ENCODE measurements around the gene SETD3.

SETD3 gene

GRCh38 chr14:99524804-99525698 lies 44.4 kb upstream of the SETD3 start:
- POLR2A ChIA-PET, result interaction anchor here (0.9 to 1.1 kb wide), 2 partner anchors 80 to 98 kb away, joined by 3 to 4 read pairs; no protein-coding TSS in a partner anchor
- H3K4me3 ChIP-seq (ENCODE audit: low read depth, low read length), result no peak overlapping the region
- TF ChIP-seq, protein P1, sequence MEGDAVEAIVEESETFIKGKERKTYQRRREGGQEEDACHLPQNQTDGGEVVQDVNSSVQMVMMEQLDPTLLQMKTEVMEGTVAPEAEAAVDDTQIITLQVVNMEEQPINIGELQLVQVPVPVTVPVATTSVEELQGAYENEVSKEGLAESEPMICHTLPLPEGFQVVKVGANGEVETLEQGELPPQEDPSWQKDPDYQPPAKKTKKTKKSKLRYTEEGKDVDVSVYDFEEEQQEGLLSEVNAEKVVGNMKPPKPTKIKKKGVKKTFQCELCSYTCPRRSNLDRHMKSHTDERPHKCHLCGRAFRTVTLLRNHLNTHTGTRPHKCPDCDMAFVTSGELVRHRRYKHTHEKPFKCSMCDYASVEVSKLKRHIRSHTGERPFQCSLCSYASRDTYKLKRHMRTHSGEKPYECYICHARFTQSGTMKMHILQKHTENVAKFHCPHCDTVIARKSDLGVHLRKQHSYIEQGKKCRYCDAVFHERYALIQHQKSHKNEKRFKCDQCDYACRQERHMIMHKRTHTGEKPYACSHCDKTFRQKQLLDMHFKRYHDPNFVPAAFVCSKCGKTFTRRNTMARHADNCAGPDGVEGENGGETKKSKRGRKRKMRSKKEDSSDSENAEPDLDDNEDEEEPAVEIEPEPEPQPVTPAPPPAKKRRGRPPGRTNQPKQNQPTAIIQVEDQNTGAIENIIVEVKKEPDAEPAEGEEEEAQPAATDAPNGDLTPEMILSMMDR (IDR thresholded peaks at IDR 0.05; ENCODE audit: insufficient read depth, low read length, missing control alignments), result peak; percentile 62
- no peak for DNase-seq (ENCODE audit: low read depth, low spot score)
- CTCF ChIA-PET, result interaction anchor here (0.6 to 9.2 kb wide), 27 partner anchors 9 to 363 kb away, joined by 3 to 174 read pairs (median 4); no protein-coding TSS in a partner anchor

GRCh38 chr14:99524091-99524661 lies 43.5 kb upstream of the SETD3 start:
- DNase-seq (ENCODE audit: low read depth, low spot score), result no peak
- ChIA-PET CTCF (interaction anchor here (0.6 to 9.2 kb wide), 31 partner anchors 8 to 364 kb away, joined by 3 to 174 read pairs (median 4); no protein-coding TSS in a partner anchor), POLR2A (interaction anchor here (0.9 to 1.1 kb wide), 2 partner anchors 81 to 99 kb away, joined by 3 to 4 read pairs; no protein-coding TSS in a partner anchor)
- TF ChIP-seq, protein P1 (IDR thresholded peaks at IDR 0.05; ENCODE audit: insufficient read depth, low read length, missing control alignments), result no peak
- H3K4me3 ChIP-seq (ENCODE audit: low read depth, low read length), result no peak overlapping the region

GRCh38 chr14:99523704-99524055 lies 43.0 kb upstream of the SETD3 start:
- TF ChIP-seq, protein P1 (IDR thresholded peaks at IDR 0.05; ENCODE audit: insufficient read depth, low read length, missing control alignments), result no peak
- no peak overlapping the region for H3K4me3 ChIP-seq (ENCODE audit: low read depth, low read length)
- DNase-seq (ENCODE audit: low read depth, low spot score), result no peak
- ChIA-PET POLR2A (interaction anchor here (0.5 kb wide), 1 partner anchor 569 kb away, joined by 3 read pairs; no protein-coding TSS in a partner anchor), CTCF (interaction anchor here (0.6 to 9.2 kb wide), 15 partner anchors 8 to 355 kb away, joined by 3 to 174 read pairs (median 6); no protein-coding TSS in a partner anchor)

- ChIA-PET POLR2A (interaction anchor here (0.5 kb wide), 1 partner anchor 569 kb away, joined by 3 read pairs; no protein-coding TSS in a partner anchor), CTCF (interaction anchor here (0.6 to 9.2 kb wide), 18 partner anchors 10 to 355 kb away, joined by 3 to 174 read pairs (median 5); no protein-coding TSS in a partner anchor)
- no peak overlapping the region for H3K4me3 ChIP-seq (ENCODE audit: low read depth, low read length)
- TF ChIP-seq, protein P1 (IDR thresholded peaks at IDR 0.05; ENCODE audit: insufficient read depth, low read length, missing control alignments), result no peak
- no peak for DNase-seq (ENCODE audit: low read depth, low spot score)
Observed at GRCh38 chr14:99522934-99523703, 42.5 kb upstream of the SETD3 start.

GRCh38 chr14:99522457-99522891 lies 41.8 kb upstream of the SETD3 start:
- TF ChIP-seq, protein P1 (IDR thresholded peaks at IDR 0.05; ENCODE audit: insufficient read depth, low read length, missing control alignments), result peak; percentile 31
- DNase-seq (ENCODE audit: low read depth, low spot score), result no peak
- CTCF ChIA-PET, result interaction anchor here (0.6 to 9.2 kb wide), 11 partner anchors 23 to 160 kb away, joined by 4 to 174 read pairs (median 5); no protein-coding TSS in a partner anchor
- POLR2A ChIA-PET, result no interaction called here
- no peak overlapping the region for H3K4me3 ChIP-seq (ENCODE audit: low read depth, low read length)
